Erythroblast (primary cell): Measurements from ENCODE around the gene OR8B12.

Experiments
- GATA1 ChIP-seq: IDR thresholded peaks from 2 replicates; pipeline ENCODE4 v1.6.1; 2011; ENCODE audit warnings: low read depth, mild to moderate bottlenecking, control low read depth, low read length, moderate library complexity
- POLR2A ChIP-seq: IDR thresholded peaks from 2 replicates; pipeline ENCODE4 v1.6.1; 2011; ENCODE audit warnings: mild to moderate bottlenecking, low read length

GRCh38 chr11:124535552-124536232, 7.8 kb downstream of the OR8B12 start:
- TF ChIP-seq POLR2A (no peak), GATA1 (no peak)
